Neural cell (in vitro differentiated cells): ENCODE results near the gene KLF2. TPM values are rescaled to one million over a fixed set of nuclear protein-coding genes. Genes with fewer than 3 reads are reported as not detected.

Experiments used
- H2AFZ ChIP-seq: fragments of 200-600, 300-800 bp; sonication (generic), shearing (Covaris generic); 2 replicates; pipeline ENCODE4 v1.6.0; 2014; ENCODE audit warnings: low read depth, mild to moderate bottlenecking, antibody characterized with exemption, low read length, moderate library complexity
- H3F3A ChIP-seq: fragments of 200-600 bp; shearing (Covaris generic); 2 replicates; pipeline ENCODE4 v1.6.1; 2016; ENCODE audit warnings: mild to moderate bottlenecking, moderate library complexity, mixed read lengths, antibody characterized with exemption, low read length; ENCODE audit not compliant: insufficient read depth, poor library complexity, severe bottlenecking
- H3K27ac ChIP-seq: fragments of 200-600, 300-800 bp; sonication (generic), shearing (Covaris generic); 2 replicates; pipeline ENCODE4 v1.5.1; 2014; ENCODE audit warnings: mild to moderate bottlenecking, low read length, moderate library complexity
- H3K27me3 ChIP-seq: fragments of 300-800, 200-600 bp; sonication (generic), shearing (Covaris generic); 2 replicates; pipeline ENCODE4 v1.6.0; 2014; ENCODE audit warnings: mild to moderate bottlenecking, low read depth, low read length, moderate library complexity; ENCODE audit not compliant: insufficient read depth
- H3K36me3 ChIP-seq: fragments of 300-800, 200-600 bp; sonication (generic), shearing (Covaris generic); 2 replicates; pipeline ENCODE4 v1.5.1; 2014; ENCODE audit warnings: mild to moderate bottlenecking, antibody characterized with exemption, low read length, moderate library complexity; ENCODE audit not compliant: insufficient read depth
- H3K4me2 ChIP-seq: fragments of 300-800, 200-600 bp; sonication (generic), shearing (Covaris generic); 2 replicates; pipeline ENCODE4 v1.6.0; 2014; ENCODE audit warnings: mild to moderate bottlenecking, low read length
- H3K4me3 ChIP-seq: fragments of 300-800, 200-600 bp; sonication (generic), shearing (Covaris generic); 2 replicates; pipeline ENCODE4 v1.5.1; 2014; ENCODE audit warnings: mild to moderate bottlenecking, low read length, moderate library complexity
- H3K79me2 ChIP-seq: fragments of 200-600 bp; shearing (Covaris generic); replicated peaks from 2 replicates; pipeline ENCODE4 v1.6.0; 2014; ENCODE audit warnings: mild to moderate bottlenecking, low read length, moderate library complexity; ENCODE audit not compliant: insufficient read depth
- H3K9ac ChIP-seq: fragments of 300-800, 200-600 bp; sonication (generic), shearing (Covaris generic); 2 replicates; pipeline ENCODE4 v1.6.1; 2016; ENCODE audit warnings: mild to moderate bottlenecking, low read length, mixed read lengths
- H3K9me2 ChIP-seq: fragments of 200-600 bp; shearing (Covaris generic); 2 replicates; pipeline ENCODE4 v1.6.1; 2016; ENCODE audit warnings: mild to moderate bottlenecking, low read length, mixed read lengths; ENCODE audit not compliant: insufficient read depth
- H3K9me3 ChIP-seq: fragments of 200-600, 300-800 bp; sonication (generic), shearing (Covaris generic); 2 replicates; pipeline ENCODE4 v1.6.1; 2016; ENCODE audit warnings: mild to moderate bottlenecking, mixed run types, low read length, moderate library complexity, mixed read lengths
- H4K20me1 ChIP-seq: fragments of 200-600 bp; shearing (Covaris generic); 2 replicates; pipeline ENCODE4 v1.6.1; 2016; ENCODE audit warnings: mild to moderate bottlenecking, mixed run types; ENCODE audit not compliant: insufficient read depth
- CTCF ChIP-seq: fragments of 450-650 bp; IDR thresholded peaks from 2 replicates; pipeline ENCODE4 v1.5.1; 2014; ENCODE audit warnings: antibody characterized with exemption, mild to moderate bottlenecking, moderate library complexity; ENCODE audit not compliant: poor library complexity, severe bottlenecking
- EP300 ChIP-seq: fragments of 450-650 bp; conservative IDR thresholded peaks from 2 replicates; pipeline ENCODE4 v1.6.1; 2014; ENCODE audit warnings: antibody characterized with exemption, mild to moderate bottlenecking, moderate library complexity; ENCODE audit not compliant: poor library complexity, severe bottlenecking
- EZH2 ChIP-seq: fragments of 200-600, 300-800 bp; shearing (Covaris generic), sonication (generic); IDR thresholded peaks from 2 replicates; pipeline ENCODE4 v1.6.1; 2014; ENCODE audit warnings: antibody characterized with exemption, low read length, borderline replicate concordance, mild to moderate bottlenecking; ENCODE audit not compliant: insufficient read depth, poor library complexity, severe bottlenecking
- MXI1 ChIP-seq: fragments of 450-650 bp; conservative IDR thresholded peaks from 2 replicates; pipeline ENCODE4 v1.6.1; 2014; ENCODE audit warnings: antibody characterized with exemption, mild to moderate bottlenecking; ENCODE audit not compliant: poor library complexity, severe bottlenecking
- POLR2AphosphoS5 ChIP-seq: IDR thresholded peaks from 2 replicates; pipeline ENCODE4 v1.6.1; 2012
- RAD21 ChIP-seq: fragments of 450-650 bp; conservative IDR thresholded peaks from 2 replicates; pipeline ENCODE4 v1.6.1; 2014; ENCODE audit warnings: antibody characterized with exemption, mild to moderate bottlenecking, moderate library complexity
- REST ChIP-seq: IDR thresholded peaks from 2 replicates; pipeline ENCODE4 v1.6.1; 2012; ENCODE audit warnings: borderline replicate concordance
- SMC3 ChIP-seq: fragments of 450-650 bp; conservative IDR thresholded peaks from 2 replicates; pipeline ENCODE4 v1.6.1; 2014; ENCODE audit warnings: antibody characterized with exemption, mild to moderate bottlenecking, moderate library complexity; ENCODE audit not compliant: poor library complexity
- TAF1 ChIP-seq: IDR thresholded peaks from 2 replicates; pipeline ENCODE4 v1.6.1; 2012; ENCODE audit warnings: low read depth
- polyA plus RNA-seq: library from polyadenylated mRNA; depleted of rRNA; stranded (reverse); fragments of >200 nt; gene quantifications from 2 replicates; pipeline ENCODE4 v1.2.3, GENCODE V29; 2014

KLF2 gene
- polyA plus RNA-seq, 1 donor from 2014 or later, result 0.15 TPM

- H3K27me3 ChIP-seq, result no peaks in the 10 kb centered on the region
- H3K4me3 ChIP-seq, result no peak overlapping the region
- no peaks in the 10 kb centered on the region for H3K9me3 ChIP-seq
- H2AFZ ChIP-seq, result no peak overlapping the region
- H3K79me2 ChIP-seq, result no peaks in the 10 kb centered on the region
- H3K9me2 ChIP-seq, result no peaks in the 10 kb centered on the region
- no peaks in the 10 kb centered on the region for H3K36me3 ChIP-seq
- H3K4me2 ChIP-seq, result no peak overlapping the region
- H3K9ac ChIP-seq, result no peak overlapping the region
- H3F3A ChIP-seq, result no peaks in the 10 kb centered on the region
- no peak overlapping the region for H3K27ac ChIP-seq
- TF ChIP-seq CTCF, result no peak
- no peak for TF ChIP-seq POLR2AphosphoS5
- no peak for TF ChIP-seq EP300
- TF ChIP-seq RAD21, result no peak
- no peak for TF ChIP-seq EZH2
- TF ChIP-seq REST, result no peak
- TF ChIP-seq MXI1, result no peak
- TF ChIP-seq TAF1, result no peak
- TF ChIP-seq SMC3, result no peak
- H4K20me1 ChIP-seq, result no peaks in the 10 kb centered on the region
These were observed 38.7 kb downstream of the KLF2 start for GRCh38 chr19:16363133-16363851.

DNA sequence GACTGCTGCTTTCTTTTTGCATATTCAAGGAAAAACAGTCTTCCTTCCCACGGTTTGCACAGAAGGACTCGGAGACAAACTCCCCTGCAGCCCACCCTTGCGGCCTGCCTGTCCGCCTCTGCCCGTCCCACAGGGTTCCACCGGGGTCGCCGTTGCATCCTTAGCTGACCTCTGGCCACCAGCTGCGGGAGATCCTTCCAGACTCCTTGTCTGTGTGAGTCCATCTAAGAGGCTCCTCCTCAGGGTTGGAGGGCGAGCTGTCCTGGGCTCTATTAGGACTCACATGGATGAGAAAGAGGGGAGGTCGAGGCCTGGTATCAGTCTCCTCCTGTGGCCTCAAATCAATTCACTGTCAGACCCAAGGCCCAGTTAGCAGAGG, 39.2 kb downstream of the KLF2 start:
- no peak overlapping the region for H3K4me3 ChIP-seq
- no peaks in the 10 kb centered on the region for H3K9me2 ChIP-seq
- no peaks in the 10 kb centered on the region for H3K27me3 ChIP-seq
- no peak overlapping the region for H3K27ac ChIP-seq
- TF ChIP-seq RAD21, result no peak
- no peak for TF ChIP-seq MXI1
- no peak for TF ChIP-seq POLR2AphosphoS5
- no peak for TF ChIP-seq TAF1
- no peak for TF ChIP-seq REST
- no peak for TF ChIP-seq EP300
- no peak for TF ChIP-seq EZH2
- TF ChIP-seq SMC3, result no peak
- TF ChIP-seq CTCF, result no peak
- H3K9ac ChIP-seq, result no peak overlapping the region
- H3K4me2 ChIP-seq, result no peak overlapping the region
- no peaks in the 10 kb centered on the region for H3K9me3 ChIP-seq
- no peaks in the 10 kb centered on the region for H4K20me1 ChIP-seq
- H3K36me3 ChIP-seq, result no peaks in the 10 kb centered on the region
- H3F3A ChIP-seq, result no peaks in the 10 kb centered on the region
- no peaks in the 10 kb centered on the region for H3K79me2 ChIP-seq
- no peak overlapping the region for H2AFZ ChIP-seq
